NCI-H1417 treated with DMSO at 0.1 percent for 48 hours (cell line): ENCODE data around the gene DSC1.
"Not testable (repeated sequence)": the region's sequence is repeated elsewhere in the genome, so short reads cannot be mapped to it uniquely, and the experiment has no call there.

Experiments used
- DNase-seq: peaks from one replicate; lab custom pipeline; 2025; lab: John Stamatoyannopoulos, UW

The DSC1 gene, protein sequence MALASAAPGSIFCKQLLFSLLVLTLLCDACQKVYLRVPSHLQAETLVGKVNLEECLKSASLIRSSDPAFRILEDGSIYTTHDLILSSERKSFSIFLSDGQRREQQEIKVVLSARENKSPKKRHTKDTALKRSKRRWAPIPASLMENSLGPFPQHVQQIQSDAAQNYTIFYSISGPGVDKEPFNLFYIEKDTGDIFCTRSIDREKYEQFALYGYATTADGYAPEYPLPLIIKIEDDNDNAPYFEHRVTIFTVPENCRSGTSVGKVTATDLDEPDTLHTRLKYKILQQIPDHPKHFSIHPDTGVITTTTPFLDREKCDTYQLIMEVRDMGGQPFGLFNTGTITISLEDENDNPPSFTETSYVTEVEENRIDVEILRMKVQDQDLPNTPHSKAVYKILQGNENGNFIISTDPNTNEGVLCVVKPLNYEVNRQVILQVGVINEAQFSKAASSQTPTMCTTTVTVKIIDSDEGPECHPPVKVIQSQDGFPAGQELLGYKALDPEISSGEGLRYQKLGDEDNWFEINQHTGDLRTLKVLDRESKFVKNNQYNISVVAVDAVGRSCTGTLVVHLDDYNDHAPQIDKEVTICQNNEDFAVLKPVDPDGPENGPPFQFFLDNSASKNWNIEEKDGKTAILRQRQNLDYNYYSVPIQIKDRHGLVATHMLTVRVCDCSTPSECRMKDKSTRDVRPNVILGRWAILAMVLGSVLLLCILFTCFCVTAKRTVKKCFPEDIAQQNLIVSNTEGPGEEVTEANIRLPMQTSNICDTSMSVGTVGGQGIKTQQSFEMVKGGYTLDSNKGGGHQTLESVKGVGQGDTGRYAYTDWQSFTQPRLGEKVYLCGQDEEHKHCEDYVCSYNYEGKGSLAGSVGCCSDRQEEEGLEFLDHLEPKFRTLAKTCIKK

DNA sequence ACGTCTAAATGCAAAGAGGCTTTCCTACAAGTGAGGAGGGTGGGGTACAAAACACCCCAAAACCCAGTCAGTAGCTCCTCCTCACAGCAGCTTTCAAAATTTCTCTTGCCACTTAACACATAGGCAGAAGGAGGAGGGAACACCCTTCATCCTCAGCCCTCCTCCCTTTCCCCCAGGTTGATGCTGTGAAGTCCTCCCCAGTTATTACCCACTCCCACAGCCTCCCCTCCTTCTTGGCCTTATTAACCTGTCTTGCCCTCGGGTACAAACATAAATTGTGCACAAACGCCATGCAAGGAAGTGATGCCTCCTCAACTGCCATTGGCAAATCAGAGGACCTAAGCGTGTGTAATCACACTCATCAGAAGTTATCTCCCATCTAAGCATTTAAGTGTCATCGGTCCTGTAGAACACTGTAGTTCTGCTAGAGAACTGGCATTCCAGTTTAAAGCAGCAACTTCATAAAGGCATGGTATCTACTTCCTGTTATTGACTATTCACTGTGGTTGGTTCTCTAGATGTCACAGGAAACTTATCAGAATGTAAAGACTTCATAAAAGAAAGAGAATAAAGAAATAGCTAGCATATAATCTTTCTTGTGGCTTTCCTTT lies at the start of gene DSC1:
TSS of gene DSC1 (minus strand) at position 32 of the 611 bp plus-strand sequence. CDS start 262 bp downstream, outside the sequence.
- no peak for DNase-seq

DNA sequence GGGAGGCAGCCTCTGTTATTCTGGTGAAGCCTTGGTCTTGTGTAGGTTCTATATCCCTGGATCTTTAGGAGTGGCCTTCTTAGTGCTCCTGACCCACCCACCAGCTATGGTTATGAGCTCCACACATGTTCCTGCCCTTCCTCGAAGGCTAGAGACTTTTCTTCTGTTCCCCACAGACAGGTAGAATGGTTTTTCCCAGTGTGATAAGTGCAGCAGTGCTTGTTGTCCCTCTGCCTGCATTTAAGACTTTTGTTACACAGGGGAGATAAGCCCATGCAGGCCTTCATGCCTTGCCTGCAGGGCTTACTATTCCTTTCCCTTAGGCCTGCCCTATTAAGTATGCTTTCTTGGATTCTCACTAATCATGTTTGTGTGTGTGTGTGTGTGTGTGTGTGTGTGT lies 48.4 kb upstream of the DSC1 start:
- no peak for DNase-seq

DNA sequence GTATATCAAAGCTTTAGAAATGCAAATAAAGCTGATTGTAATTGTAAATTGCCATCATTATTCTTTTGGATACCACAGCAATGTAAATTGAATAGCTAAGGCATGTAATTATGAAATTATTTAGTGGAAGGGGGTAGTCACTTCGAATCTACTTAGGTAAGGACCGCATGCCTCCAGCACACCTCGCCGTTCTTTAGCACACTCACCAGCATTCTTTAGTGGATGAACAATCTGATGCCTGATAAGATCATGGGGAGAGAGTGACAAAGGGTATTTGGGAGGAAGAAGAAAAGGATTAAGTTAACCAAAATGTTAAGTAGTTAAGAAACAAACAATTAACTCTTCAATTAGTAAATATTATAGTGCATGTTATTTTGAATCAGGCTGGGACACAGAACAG lies 46.4 kb upstream of the DSC1 start:
- DNase-seq, result no peak

DNA sequence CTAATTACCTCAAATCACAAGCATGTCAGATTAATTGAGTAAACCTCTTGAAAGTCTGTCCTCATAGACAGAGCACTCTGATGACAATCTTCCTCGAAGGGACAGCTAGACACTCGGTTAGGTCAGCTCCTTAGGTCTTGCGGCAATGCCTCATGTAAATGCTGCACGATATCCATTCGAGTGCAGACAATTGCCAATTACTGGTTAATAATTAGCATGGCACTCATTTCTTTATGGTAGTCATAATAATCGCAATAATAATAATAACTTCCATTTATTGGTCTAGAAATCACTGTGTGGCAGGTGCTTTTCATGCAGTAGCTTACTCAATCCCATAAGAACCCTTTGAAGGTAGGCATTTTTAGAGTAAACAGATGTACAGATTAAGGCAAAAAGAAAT lies 44.7 kb upstream of the DSC1 start:
- DNase-seq, result no peak

DNA sequence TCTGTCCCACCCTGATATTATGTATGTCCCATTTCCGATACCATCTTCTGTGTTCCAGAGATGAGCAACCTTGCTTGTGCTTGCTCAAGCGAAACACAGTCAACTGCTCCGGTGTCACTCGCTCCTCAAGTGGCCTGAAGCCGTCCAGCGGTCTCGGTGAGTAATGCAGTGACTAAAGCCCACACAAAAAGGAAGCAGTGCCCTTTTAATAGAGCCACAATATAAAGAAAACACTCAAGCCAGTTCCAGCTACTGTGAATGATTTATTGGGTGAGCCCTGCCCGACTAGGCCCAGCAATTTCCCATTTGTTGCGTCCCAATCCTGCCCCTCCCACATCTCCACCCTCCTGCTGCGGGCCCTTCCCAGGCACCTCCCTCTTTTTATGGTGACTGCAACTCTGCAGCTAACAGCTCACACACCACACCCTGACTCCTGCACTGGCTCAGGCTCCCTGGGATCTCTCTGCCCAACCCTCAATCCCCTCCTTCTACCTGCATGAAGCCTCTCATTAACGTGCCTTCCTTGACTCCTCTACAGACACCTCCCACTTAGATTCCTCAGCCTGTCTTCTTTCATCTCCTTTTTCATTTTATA lies 44.2 kb upstream of the DSC1 start:
- DNase-seq, result peak; percentile 68

DNA sequence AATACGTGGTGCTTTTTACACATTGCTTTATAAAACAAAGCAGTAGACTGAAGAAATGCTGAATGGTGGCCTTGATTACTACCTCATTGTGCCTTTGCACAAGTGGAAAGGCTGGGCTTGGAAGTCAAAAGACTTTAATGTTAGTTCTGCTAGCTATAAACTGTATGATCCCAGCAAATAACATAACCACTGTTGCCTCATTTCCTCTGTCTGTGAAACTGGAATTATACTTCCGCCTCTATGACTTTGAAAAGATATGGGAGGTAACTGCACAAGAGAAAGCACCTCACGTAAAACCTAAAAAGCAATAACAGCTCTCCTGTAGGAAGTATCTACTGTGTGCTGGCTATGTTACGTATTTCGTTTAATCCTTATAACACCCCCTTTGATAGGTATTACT lies 43.4 kb upstream of the DSC1 start:
- no peak for DNase-seq

DNA sequence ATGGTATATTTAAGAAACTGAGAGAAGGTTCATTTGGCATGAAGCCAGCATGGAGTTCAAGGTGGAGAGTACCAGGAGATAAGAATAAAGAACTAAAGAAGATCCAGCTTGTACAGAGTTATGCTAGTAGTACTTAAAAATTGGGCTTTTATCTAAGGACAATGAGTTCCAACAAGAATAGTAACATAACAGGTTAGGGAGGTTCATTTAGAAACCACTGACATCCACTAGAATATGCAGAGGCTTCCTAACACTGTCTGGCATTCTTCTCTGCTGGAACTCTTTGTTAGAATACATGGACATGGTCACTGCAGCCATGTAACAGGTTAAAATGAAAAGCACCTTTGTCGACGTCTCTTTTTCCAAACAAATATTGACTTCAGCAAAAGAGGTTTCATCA lies 42.6 kb upstream of the DSC1 start:
- DNase-seq, result no peak

DNA sequence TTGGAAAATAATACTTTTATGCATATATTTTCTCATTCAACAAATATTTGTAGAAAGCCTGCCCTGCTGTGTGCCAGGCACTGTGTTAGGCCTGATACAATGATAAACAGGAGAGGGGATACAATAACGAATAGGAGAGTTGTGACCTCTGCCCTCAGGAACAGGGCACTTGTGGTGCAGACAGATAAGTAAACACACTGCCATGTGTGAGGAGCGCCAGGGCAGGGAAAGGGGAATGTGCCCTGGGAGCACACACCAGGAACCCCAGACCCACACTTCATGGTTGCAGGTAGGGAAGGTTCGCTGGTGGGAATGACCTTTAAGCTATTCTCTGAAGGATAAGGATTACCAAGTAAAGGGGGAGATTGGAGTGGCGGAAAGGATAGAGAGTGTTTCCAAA lies 42.2 kb upstream of the DSC1 start:
- DNase-seq, result no peak

DNA sequence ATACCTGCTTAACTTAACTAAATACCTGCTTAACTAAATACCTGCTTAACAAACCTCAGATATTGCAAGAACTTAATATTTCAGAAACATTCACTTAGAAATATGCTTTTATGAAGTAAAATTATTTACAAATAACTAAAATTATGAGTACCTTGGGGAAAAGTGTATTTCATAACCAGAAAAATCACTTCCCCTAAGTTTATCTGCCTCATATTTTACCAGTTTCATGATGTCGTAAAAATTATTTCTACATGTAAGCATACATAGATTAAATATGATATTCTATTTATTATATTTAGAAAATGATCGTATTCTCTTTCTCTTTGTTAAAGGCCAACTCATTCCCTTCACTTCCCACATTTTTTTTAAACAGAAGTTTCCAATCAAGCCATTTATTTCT lies 41.5 kb upstream of the DSC1 start:
- DNase-seq, result no peak

DNA sequence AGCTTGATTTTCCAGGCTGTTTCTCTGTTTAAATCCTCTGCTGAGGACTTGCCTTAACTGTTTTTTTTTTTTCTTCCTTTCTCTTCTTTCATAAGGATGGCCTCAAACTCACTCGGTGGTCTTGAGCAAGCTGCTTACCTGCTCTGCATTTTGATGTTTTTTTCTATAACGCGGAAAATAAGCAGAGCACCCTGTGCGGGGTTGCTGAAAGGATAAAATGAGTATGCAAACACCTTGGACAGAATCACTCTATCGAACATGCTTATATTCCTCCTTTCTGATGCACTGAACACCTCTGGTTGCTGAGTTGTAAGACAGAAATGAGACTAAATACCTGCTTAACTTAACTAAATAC lies 41.1 kb upstream of the DSC1 start:
- DNase-seq, result no peak

DNA sequence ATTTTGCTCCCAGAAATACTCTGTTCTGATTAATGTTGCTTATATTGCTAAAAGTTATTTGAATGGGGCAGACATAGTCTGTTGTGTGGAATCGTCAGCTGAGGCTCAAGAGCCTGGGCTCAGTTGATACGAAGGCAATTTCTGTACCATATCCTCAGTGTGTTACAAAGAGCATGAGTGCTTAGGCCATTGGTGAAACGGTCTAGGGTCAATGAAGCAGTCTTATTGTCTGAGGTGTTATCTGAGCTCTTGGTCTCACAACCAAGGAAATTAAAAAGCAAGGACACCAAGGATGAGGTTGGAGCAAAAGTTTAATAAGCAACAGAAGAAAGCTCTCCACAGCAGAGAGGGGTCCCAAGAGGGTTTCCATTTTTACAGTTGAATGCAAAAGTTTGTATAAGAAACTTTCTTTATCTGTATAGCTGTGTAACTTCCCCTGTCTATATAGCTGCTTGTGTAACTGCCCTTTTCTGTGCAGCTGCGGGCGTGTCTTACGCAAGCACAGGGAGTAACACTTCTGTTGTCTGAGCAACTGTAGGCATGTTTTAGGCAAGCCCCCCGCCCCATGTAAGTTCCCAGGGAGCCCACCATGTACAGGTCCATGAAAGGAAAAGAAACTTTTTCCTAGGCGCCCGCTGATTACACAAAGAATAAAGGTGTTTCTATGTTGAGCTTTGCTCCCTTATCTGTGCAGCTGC lies 40.6 kb upstream of the DSC1 start:
- DNase-seq, result no peak

DNA sequence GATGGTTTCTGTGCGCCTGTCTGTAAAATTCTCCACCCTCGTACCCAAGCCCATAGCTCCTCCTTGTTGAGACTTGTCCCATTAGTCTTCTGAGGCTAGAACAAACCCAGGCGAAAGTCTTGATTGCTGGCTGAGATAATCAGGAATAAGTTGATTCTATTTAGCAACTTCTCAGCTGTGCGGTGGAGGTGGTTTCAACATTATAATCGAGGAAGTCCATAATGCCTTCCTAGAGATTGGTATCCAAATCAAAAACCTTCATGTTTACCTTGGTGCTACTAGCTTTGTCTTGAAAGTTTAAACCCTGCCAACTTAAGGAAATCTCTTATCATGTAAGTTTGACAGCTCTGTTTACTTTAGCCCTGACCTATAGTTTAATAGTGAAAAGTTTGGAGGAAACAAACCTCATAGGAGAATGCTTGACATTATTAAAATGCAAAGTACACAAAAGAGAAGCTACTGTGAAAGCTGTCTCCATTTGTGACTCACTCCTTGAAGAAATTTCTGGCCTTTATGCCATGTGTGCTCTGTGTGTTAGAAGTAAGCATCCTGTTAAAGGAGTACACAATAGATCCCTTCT lies 36.6 kb upstream of the DSC1 start:
- DNase-seq, result no peak

DNA sequence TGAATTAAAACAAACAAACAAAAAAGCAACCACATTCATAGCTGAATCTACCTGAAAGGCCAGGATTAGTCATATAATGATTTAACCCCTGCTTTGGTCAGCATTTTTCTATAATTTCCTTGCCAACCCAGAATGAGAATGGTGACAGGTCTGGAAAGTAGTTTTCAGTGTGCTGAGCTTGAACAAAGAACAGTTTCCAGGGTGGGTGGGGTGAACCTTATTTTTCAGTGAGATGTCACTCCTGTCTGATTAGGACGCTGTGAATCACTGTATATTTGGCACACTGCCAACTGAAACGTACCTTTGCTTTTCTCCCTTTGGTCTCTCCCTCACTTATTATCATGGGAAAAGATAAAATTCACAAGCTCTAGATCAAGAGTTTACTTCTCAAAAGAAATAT lies 35.0 kb upstream of the DSC1 start:
- peak; percentile 9 for DNase-seq

DNA sequence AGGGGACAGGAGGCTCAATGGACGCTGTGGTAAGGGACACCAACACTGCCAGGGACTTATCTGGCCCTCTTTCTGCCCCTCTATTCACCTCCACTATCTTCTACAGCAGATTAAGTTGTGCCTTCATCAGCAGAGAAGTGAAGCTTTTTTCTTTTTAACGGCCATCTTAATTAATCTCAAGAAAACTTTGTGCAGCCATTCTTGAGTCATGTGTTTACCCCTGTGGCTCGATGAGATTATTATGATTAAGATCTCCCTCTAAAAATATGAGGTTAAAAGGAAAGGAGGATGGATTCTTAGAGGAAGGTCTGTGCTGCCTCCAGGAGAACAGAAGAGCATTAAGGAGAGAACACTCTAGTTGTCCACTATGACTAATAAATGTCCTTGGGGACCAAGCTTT lies 32.4 kb upstream of the DSC1 start:
- no peak for DNase-seq

DNA sequence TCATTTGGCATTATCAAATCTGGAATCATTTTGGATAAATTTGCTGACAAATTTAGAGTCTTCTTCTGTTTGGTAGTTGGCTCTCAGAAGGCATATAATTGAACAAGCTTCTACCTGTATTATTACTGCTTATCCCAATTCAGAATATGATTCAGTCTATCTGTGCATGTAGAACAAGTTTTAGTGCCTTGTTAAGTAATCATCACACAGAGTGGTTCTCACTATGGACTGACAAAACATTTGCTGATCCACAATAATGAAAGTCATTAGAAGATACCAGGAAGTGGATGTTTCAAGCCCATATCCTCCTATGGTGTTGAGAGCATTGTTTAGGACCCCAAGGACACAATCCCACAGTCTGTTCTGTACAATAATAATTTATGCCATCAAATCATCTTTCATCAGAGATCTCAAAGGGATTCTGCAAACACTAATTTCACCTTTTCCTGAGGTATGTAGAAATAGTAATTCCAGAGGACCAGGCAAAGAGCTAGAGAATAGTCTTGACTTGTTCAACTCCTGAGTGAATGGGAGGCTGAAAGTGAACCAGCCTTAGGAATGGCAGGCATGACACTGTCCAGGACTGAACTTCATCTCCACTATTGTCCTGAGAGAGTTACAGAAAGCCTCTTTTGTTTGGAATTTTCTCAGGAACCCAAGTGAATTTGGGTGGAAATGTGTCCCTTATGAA lies 29.6 kb upstream of the DSC1 start:
- no peak for DNase-seq

DNA sequence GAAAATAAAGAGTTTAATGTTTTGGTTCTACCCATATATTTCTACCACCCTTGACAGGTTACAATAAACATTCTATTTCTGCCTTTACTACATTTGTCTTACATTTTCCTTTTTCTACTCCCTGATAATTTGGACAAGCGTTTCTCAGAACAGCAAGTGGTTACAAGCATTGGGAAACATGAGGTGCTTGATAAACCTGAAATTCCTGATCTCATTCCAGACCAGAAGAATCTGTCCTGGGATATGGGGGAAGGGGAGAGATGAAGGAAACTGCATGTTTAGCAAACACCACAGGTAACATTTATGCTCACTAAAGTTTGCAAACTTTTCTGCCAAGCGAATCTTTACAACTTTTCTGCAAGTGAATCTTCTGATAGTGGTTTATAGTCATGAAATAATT lies 28.3 kb upstream of the DSC1 start:
- DNase-seq, result no peak

DNA sequence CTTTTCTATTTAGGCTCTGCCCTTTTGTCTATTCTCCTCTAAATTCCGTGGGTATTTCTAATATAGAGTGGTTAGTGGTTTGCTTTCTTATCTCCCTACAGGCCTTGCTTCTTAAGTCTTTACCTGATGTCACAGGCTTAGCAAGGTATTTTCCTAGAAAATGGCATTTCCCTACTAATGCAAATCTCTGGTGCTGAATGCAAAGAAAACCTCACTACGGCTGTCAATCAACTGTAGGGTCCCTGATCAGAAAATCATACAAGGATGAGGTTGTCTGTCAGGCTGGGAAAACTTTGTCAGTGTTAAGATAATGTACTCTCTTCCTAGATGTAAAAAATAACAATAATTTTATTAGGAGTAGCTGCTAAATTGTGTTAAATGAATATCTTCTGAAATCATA lies 27.1 kb upstream of the DSC1 start:
- DNase-seq, result no peak

DNA sequence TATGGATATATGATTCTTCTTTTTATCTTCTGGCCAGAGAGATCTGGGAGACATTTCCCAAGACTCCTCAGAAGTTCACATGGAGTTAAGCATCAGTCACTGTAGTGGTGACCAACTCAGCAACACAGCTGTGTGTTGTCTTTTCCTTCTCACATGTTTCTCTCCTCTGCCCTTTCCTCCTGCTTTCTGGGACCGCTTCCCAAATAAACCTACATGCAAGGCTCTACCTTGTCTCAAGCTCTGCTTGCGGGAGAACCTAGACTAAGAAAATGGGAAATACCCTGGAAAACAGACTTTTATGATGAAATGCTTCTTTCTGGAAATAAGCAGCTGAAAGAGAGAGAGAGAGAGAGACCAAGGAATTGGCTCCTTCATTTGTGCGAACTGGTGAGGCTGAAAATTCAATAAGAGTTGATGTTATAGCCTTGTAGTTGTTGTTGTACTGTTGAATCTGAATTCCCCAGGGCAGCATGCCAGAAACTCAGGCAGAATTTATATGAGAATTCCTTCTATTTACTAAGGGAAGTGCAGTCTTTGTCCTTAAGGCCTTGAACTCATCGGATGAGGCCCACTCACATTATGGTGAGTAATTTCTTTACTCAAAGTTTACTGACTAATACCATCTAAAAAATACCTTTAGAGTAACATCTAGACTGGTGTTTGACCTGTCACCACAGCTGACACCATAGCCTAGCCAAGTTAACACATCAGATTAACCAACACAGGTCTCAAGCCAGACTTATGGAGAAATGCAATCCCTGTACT lies 22.7 kb upstream of the DSC1 start:
- no peak for DNase-seq

DNA sequence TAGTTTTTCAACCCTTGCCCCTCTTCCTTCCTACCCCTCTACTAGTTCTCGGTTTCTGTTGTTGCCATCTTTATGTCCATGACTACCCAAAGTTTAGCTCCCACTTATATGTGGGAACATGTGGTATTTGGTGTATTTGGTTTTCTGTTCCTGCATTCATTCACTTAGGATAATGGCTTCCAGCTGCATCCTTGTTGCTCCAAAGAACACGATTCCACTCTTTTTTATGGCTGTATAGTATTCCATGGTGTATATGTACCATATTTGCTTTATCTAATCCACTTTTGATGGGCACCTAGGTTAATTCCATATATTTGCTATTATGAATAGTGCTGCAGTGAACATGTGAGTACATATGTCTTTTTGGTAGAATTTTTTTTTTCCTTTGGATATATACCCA lies 20.6 kb upstream of the DSC1 start:
- DNase-seq, result no peak

DNA sequence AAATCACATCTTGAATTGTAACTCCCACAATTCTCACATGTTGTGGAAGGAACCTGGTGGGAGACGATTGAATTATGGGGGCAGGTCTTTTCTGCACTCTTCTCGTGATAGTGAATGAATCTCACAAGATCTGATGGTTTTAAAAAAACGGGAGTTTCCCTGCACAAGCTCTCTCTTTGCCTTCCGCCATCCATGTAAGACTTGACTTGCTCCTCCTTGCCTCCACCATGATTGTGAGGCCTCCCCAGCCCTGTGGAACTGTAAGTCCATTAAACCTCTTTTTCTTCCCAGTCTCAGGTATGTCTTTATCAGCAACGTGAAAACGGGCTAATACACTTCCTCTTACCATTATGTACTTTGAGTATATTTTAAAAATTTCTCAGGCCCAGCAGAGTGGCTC lies 14.7 kb upstream of the DSC1 start:
- DNase-seq, result not testable (repeated sequence)
